ENCODE measurements around the gene EARS2.

Gene EARS2

GRCh38 chr16:23579371-23579770 lies 22.2 kb upstream of the EARS2 start:
- no peak for TF ChIP-seq CTCF (IDR thresholded peaks at IDR 0.05; ENCODE audit: insufficient read depth, low read length, missing control alignments)
- H3K4me3 ChIP-seq (ENCODE audit: low read depth, low read length) = no peak overlapping the region
- ChIA-PET CTCF (interaction anchor here (1.5 to 3.4 kb wide), 2 partner anchors 17 to 21 kb away, joined by 3 to 18 read pairs; partner anchors contain the start of gene NDUFAB1), POLR2A (no interaction called here)
- no peak for DNase-seq (ENCODE audit: low read depth, low spot score)

- TF ChIP-seq CTCF (IDR thresholded peaks at IDR 0.05; ENCODE audit: insufficient read depth, low read length, missing control alignments) = no peak
- ChIA-PET CTCF (interaction anchor here (1.0 to 1.3 kb wide), 2 partner anchors 19 to 21 kb away, joined by 5 to 6 read pairs; partner anchors contain the start of genes EARS2 and UBFD1), POLR2A (interaction anchor here (0.7 kb wide), 1 partner anchor 21 kb away, joined by 3 read pairs; the partner anchor contains the start of genes EARS2 and UBFD1)
- no peak for DNase-seq (ENCODE audit: low read depth, low spot score)
- no peak overlapping the region for H3K4me3 ChIP-seq (ENCODE audit: low read depth, low read length)
Observed at GRCh38 chr16:23578101-23578830, 21.1 kb upstream of the EARS2 start.

- DNase-seq (ENCODE audit: low read depth, low spot score) = no peak
- no peak for TF ChIP-seq CTCF (IDR thresholded peaks at IDR 0.05; ENCODE audit: insufficient read depth, low read length, missing control alignments)
- ChIA-PET POLR2A (no interaction called here), CTCF (interaction anchor here (1.0 to 1.3 kb wide), 2 partner anchors 19 to 20 kb away, joined by 5 to 6 read pairs; partner anchors contain the start of genes EARS2 and UBFD1)
- H3K4me3 ChIP-seq (ENCODE audit: low read depth, low read length) = no peak overlapping the region
Observed at GRCh38 chr16:23577493-23577892, 20.3 kb upstream of the EARS2 start.

- no peak overlapping the region for H3K4me3 ChIP-seq (ENCODE audit: low read depth, low read length)
- POLR2A ChIA-PET = interaction anchor here (0.6 kb wide), 1 partner anchor 273 kb away, joined by 3 read pairs; no protein-coding TSS in a partner anchor
- no peak for TF ChIP-seq CTCF (IDR thresholded peaks at IDR 0.05; ENCODE audit: insufficient read depth, low read length, missing control alignments)
- CTCF ChIA-PET = interaction anchor here (0.8 to 2.3 kb wide), 5 partner anchors 8 to 21 kb away, joined by 3 to 11 read pairs (median 4); partner anchors contain the start of genes EARS2, NDUFAB1 and UBFD1
- no peak for DNase-seq (ENCODE audit: low read depth, low spot score)
Observed at GRCh38 chr16:23575834-23576233, 18.7 kb upstream of the EARS2 start.

- no peak for DNase-seq (ENCODE audit: low read depth, low spot score)
- CTCF ChIA-PET = no interaction called here
- TF ChIP-seq CTCF (IDR thresholded peaks at IDR 0.05; ENCODE audit: insufficient read depth, low read length, missing control alignments) = no peak
- H3K4me3 ChIP-seq (ENCODE audit: low read depth, low read length) = no peak overlapping the region
- POLR2A ChIA-PET = interaction anchor here (0.8 kb wide), 1 partner anchor 14 kb away, joined by 3 read pairs; no protein-coding TSS in a partner anchor
Observed at GRCh38 chr16:23573817-23574216, 16.7 kb upstream of the EARS2 start.

- CTCF ChIA-PET = interaction anchor here (1.4 kb wide), 1 partner anchor 14 kb away, joined by 6 read pairs; the partner anchor contains the start of genes EARS2 and UBFD1
- POLR2A ChIA-PET = no interaction called here
- TF ChIP-seq CTCF (IDR thresholded peaks at IDR 0.05; ENCODE audit: insufficient read depth, low read length, missing control alignments) = no peak
- DNase-seq (ENCODE audit: low read depth, low spot score) = no peak
- no peak overlapping the region for H3K4me3 ChIP-seq (ENCODE audit: low read depth, low read length)
Observed at GRCh38 chr16:23572394-23572793, 15.2 kb upstream of the EARS2 start.
